ENCODE data around the gene RAD54L2.
"Not testable (repeated sequence)": the region's sequence is repeated elsewhere in the genome, so short reads cannot be mapped to it uniquely, and the experiment has no call there.

Gene RAD54L2

GRCh38 chr3:51542596-51542995 is 4.1 kb downstream of the RAD54L2 start:
- not testable (repeated sequence) for DNase-seq (ENCODE audit: low read depth in 4 of 4, low spot score in 1 of 4)

DNA sequence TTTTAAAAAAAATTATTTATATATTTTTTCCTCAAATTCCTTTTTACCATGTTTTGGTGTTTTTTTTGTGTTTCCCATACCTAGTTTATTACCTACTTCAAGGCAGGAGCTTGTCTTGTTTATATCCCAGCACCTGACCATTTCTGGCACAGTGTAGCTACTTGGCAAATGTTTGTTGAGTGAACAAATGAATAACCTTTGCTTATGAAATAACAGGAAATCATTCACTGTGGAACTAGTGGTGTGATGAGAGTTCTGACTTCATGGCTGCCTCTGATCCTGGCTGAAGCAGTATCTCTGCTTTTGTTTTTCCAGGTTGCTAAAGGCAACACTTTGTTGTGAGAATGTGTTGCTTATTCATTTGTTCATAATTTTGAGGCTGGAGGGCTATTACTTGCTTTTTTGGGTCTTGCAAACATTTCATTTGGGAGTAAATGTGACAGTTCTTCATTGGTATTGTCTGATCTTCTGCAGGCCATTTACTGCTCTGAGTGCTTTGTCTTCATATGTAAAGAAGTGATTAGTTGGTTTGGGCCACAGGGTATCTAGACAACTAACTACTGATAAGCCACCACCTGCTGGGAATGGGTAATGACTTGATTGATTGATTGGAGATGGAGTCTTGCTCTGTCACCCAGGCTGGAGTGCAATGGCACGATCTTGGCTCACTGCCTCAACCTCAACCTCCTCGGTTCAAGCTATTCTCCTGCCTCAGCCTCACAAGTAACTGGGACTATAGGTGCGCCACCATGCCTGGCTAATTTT is 5.7 kb downstream of the RAD54L2 start:
- DNase-seq (ENCODE audit: low read depth in 4 of 4, low spot score in 1 of 4) = no peak

DNA sequence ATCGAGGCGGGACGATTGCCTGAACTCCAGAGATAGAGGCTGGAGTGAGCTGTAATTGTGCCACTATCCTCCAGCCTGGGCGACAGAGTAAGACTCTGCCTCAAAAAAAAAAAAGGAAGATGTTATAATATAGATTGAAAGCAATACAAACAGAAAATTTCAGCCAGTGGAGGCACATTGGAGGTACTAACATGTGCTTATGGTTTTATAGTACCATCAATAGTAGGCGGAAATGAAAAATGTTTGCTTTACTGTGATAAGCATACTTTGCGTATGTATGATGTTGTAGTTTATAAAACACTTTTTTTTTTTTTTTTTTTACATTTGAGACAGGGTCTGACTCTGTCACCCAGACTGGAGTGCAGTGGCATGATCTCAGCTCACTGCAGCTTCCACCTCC is 8.8 kb downstream of the RAD54L2 start:
- no peak for DNase-seq (ENCODE audit: low read depth in 4 of 4, low spot score in 1 of 4)

DNA sequence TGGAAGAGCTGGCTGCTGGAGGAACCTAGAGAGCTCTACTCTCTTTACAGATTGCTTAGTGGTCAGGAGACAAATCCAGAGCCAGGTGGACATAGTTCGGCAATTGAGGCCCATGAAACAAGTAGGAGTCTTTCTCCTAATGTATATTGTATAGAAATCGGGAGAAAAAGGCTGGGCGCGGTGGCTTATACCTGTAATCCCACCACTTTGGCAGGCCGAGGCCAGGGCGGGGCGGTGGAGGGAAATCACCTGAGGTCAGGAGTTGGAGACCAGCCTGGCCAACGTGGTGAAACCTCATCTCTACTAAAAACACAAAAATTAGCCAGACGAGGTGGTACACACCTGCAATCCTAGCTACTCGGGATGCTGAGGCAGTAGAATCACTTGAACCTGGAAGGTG is 10.8 kb downstream of the RAD54L2 start:
- no peak for DNase-seq (ENCODE audit: low read depth in 4 of 4, low spot score in 1 of 4)

- DNase-seq (ENCODE audit: low read depth in 4 of 4, low spot score in 1 of 4) = no peak
Measured at GRCh38 chr3:51550080-51550819, 11.7 kb downstream of the RAD54L2 start.

DNA sequence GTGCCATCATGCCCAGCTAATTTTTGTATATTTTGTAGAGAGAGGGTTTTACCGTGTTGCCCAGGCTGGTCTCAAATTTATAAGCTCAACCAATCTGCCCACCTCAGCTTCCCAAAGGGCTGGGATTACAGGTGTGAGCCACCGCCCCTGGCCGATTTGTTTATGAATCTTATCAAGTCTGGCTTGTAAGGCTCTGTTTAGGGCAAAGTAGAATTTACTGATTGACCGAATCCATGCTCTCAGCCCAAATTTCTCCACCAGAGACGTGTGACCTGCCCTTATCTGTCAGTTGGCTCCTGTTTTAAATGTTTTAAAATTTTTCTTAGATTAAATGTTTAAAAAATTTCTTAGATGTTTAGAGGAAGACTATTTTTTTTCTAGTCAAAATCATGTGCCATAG is 19.5 kb downstream of the RAD54L2 start:
- no peak for DNase-seq (ENCODE audit: low read depth in 4 of 4, low spot score in 1 of 4)

DNA sequence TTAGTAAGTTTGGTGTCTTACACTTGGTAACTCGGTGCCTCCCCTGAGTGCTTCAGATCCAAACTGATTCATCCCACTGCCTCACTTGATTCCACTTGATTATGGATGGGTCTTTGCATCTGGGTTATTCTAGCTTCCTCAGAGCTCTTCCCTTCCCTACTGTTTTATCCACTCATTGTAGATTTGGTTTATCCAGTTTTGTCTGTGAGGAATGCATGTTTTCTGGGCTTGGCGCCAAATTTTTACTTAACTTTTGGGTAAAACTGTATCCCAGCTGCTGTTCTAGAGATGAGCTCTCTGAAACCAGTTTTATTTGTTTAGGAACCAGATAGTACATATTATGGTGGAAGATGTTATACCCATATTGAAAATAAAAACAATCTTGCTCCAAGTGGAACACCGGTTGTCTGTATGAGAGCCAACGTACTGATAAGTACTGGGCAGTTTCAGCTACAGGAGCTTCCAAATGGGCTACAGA is 20.9 kb downstream of the RAD54L2 start:
- no peak for DNase-seq (ENCODE audit: low read depth in 4 of 4, low spot score in 1 of 4)

- DNase-seq (ENCODE audit: low read depth in 4 of 4, low spot score in 1 of 4) = no peak
Measured at GRCh38 chr3:51559961-51560360, 21.4 kb downstream of the RAD54L2 start.

GRCh38 chr3:51562403-51562802 is 23.9 kb downstream of the RAD54L2 start:
- not testable (repeated sequence) for DNase-seq (ENCODE audit: low read depth in 4 of 4, low spot score in 1 of 4)

DNA sequence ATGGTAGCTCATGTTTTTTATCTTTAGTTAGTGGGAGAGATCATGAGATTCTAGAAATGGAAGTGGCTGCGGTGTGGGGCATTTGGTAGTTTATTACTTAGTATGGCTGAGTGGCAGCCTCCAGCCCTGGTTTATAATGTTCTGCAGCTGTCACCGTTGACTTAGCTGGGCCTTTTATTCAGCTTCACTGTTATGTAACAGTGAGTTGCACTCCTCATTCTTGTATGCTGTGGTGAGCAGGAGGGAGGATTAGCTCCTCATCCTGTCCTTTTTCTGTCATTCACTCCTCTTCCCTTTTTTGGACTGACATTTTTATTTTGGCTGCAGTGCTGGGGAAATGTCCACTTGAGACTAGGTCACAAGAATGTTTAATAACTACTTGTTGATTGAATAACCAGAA is 29.5 kb downstream of the RAD54L2 start:
- no peak for DNase-seq (ENCODE audit: low read depth in 4 of 4, low spot score in 1 of 4)

DNA sequence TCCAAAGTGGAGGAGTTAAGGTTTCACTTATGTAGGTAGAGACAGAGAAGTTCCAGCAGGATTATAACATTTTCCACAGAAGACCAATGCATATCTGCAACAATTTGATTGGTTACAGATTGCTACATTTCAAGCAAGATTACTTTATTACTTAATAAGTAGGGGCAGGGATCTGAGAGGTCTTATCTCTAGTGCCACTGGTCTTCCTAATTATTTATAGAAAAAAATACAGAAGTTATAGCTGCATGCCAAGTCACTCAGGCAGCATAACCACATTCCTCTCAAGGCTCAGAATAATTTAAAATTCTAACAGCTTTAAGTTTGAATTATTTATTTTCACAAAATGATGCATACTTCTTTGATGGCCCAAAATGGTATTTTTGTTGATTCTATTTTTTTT is 30.5 kb downstream of the RAD54L2 start:
- no peak for DNase-seq (ENCODE audit: low read depth in 4 of 4, low spot score in 1 of 4)

- no peak for DNase-seq (ENCODE audit: low read depth in 4 of 4, low spot score in 1 of 4)
Measured at GRCh38 chr3:51578238-51578637, 39.7 kb downstream of the RAD54L2 start.

GRCh38 chr3:51580418-51580817 is 41.9 kb downstream of the RAD54L2 start:
- no peak for DNase-seq (ENCODE audit: low read depth in 4 of 4, low spot score in 1 of 4)

GRCh38 chr3:51581524-51581923 is 43.0 kb downstream of the RAD54L2 start:
- no peak for DNase-seq (ENCODE audit: low read depth in 4 of 4, low spot score in 1 of 4)

GRCh38 chr3:51585197-51585596 is 46.7 kb downstream of the RAD54L2 start:
- DNase-seq (ENCODE audit: low read depth in 4 of 4, low spot score in 1 of 4) = no peak

DNA sequence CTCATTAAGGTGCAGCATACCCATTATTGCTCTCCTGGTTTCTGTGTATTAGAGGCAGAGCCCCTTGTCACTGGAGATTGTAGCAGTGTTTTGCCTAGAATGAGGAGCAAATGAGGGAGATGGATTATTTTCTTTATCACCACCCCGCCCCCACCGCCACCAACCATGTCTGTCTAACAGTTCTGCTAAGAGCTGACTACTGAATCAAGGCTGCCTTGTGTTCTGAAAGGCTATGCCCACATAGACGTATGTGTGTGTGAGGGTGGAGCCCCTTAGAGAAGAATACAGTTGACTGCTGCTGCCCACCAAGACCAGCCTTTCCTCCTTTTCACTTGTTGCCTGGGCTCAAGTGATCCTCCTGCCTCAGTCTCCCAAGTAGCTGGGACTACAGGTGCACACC is 47.4 kb downstream of the RAD54L2 start:
- DNase-seq (ENCODE audit: low read depth in 4 of 4, low spot score in 1 of 4) = no peak

Data from stimulated activated CD4-positive, alpha-beta T cell treated with anti-CD3 and anti-CD28 coated beads, Interleukin-1b, Interleukin-23, amount 100 ng/mL, for 24 hours (primary cell).